SK-N-SH (cell line): ENCODE measurements around the gene GPRASP1. TPM values are rescaled to one million over a fixed set of nuclear protein-coding genes. Genes with fewer than 3 reads are reported as not detected.

ENCODE experiments used
- CTCF ChIA-PET: fragments of 300-600, 350-600 bp; formaldehyde crosslinking; extraction: SDS; loops from one replicate; lab custom pipeline; 2021; lab: Yijun Ruan, JAX
- POLR2A ChIA-PET: fragments of 350-600 bp; sonication (Branson Sonifier 250); formaldehyde crosslinking; extraction: SDS; loops from one replicate; lab custom pipeline; 2020; ENCODE audit warnings: antibody characterized with exemption, inconsistent platforms; lab: Yijun Ruan, JAX
- DNase-seq: peaks from one replicate; pipeline ENCODE4 v3.0.0; 2012
- H2AFZ ChIP-seq: fragments of 200-600 bp; sonication (generic); 2 replicates; pipeline ENCODE4 v1.8.1; 2016; ENCODE audit warnings: antibody characterized with exemption, mild to moderate bottlenecking, low read depth
- H3F3A ChIP-seq: fragments of 200-600 bp; sonication (generic); replicated peaks from 2 replicates; pipeline ENCODE3; 2016; ENCODE audit warnings: antibody characterized with exemption, mild to moderate bottlenecking; ENCODE audit not compliant: insufficient read depth
- H3K27ac ChIP-seq, 2 experiments: fragments of 200-500 bp in 1 of 2; fragments of 200-600 bp in 1 of 2; sonication (Bioruptor generic) in 1 of 2; sonication (generic), shearing (Covaris generic) in 1 of 2; 2 replicates each; pipeline versions ENCODE4 v1.5.1 to v1.6.1; 2014 to 2016; ENCODE audit warnings: low read depth in 2 of 2, inconsistent platforms in 1 of 2, low read length in 1 of 2, mild to moderate bottlenecking in 1 of 2, mixed read lengths in 1 of 2
- H3K27me3 ChIP-seq: fragments of 200-600 bp; sonication (generic), shearing (Covaris generic); 2 replicates; pipeline ENCODE4 v1.6.1; 2016; ENCODE audit warnings: mixed run types; ENCODE audit not compliant: insufficient read depth
- H3K36me3 ChIP-seq, 2 experiments: fragments of 200-500 bp in 1 of 2; fragments of 200-600 bp in 1 of 2; sonication (Bioruptor generic) in 1 of 2; sonication (generic) in 1 of 2; replicated peaks in 1 of 2; 2 replicates each; pipeline versions ENCODE3 to v1.5.1; 2014 to 2016; ENCODE audit warnings: low read length in 1 of 2, mild to moderate bottlenecking in 1 of 2; ENCODE audit not compliant: insufficient read depth in 2 of 2, control insufficient read depth in 1 of 2
- H3K4me1 ChIP-seq, 2 experiments: fragments of 200-500 bp in 1 of 2; fragments of 200-600 bp in 1 of 2; sonication (Bioruptor generic) in 1 of 2; sonication (generic), shearing (Covaris generic) in 1 of 2; 2 replicates each; pipeline versions ENCODE4 v1.5.1 to v1.6.1; 2014 to 2016; ENCODE audit warnings: low read depth in 1 of 2, low read length in 1 of 2, mixed run types in 1 of 2; ENCODE audit not compliant: insufficient read depth in 2 of 2, control insufficient read depth in 1 of 2
- H3K4me2 ChIP-seq: fragments of 200-600 bp; sonication (generic), shearing (Covaris generic); 2 replicates; pipeline ENCODE4 v1.6.1; 2017; ENCODE audit warnings: mixed run types
- H3K4me3 ChIP-seq, 2 experiments: fragments of 200-500 bp in 1 of 2; fragments of 200-600 bp in 1 of 2; sonication (Bioruptor generic) in 1 of 2; sonication (generic), shearing (Covaris generic) in 1 of 2; 2 replicates each; pipeline versions ENCODE4 v1.5.1 to v1.8.1; 2014 to 2016; ENCODE audit warnings: low read depth in 2 of 2, inconsistent platforms in 1 of 2, low read length in 1 of 2, mild to moderate bottlenecking in 1 of 2, mixed read lengths in 1 of 2, moderate library complexity in 1 of 2
- H3K79me2 ChIP-seq: fragments of 200-600 bp; sonication (generic); 2 replicates; pipeline ENCODE4 v1.8.1; 2017; ENCODE audit warnings: mild to moderate bottlenecking; ENCODE audit not compliant: insufficient read depth
- H3K9ac ChIP-seq: fragments of 200-600 bp; sonication (generic); 2 replicates; pipeline ENCODE4 v1.6.1; 2017; ENCODE audit warnings: mixed run types
- H3K9me2 ChIP-seq: fragments of 200-600 bp; sonication (generic); 2 replicates; pipeline ENCODE4 v1.6.1; 2017; ENCODE audit warnings: mixed run types
- H3K9me3 ChIP-seq: fragments of 200-600 bp; sonication (generic); 2 replicates; pipeline ENCODE4 v1.6.1; 2017; ENCODE audit warnings: mixed run types, mild to moderate bottlenecking, moderate library complexity
- H4K20me1 ChIP-seq: fragments of 200-600 bp; sonication (generic); 2 replicates; pipeline ENCODE4 v1.6.1; 2017; ENCODE audit warnings: mild to moderate bottlenecking, mixed run types; ENCODE audit not compliant: insufficient read depth
- EZH2phosphoT487 ChIP-seq: fragments of 200-600 bp; sonication (generic); IDR thresholded peaks from 2 replicates; pipeline ENCODE4 v1.6.1; 2017; ENCODE audit warnings: low read depth, mixed run types, mild to moderate bottlenecking, antibody characterized with exemption, moderate library complexity, borderline replicate concordance
- FOSL2 ChIP-seq: IDR thresholded peaks from 2 replicates; pipeline ENCODE4 v1.4.0; 2012; ENCODE audit warnings: low read depth, mild to moderate bottlenecking, moderate library complexity, borderline replicate concordance
- FOXJ3 ChIP-seq: sonication (generic); formaldehyde crosslinking; IDR thresholded peaks from 2 replicates; pipeline ENCODE4 v1.5.1; 2020; ENCODE audit warnings: mild to moderate bottlenecking, missing genetic modification reagents
- FOXM1 ChIP-seq: IDR thresholded peaks from 2 replicates; pipeline ENCODE4 v1.4.0; 2012; ENCODE audit warnings: low read depth, mild to moderate bottlenecking
- GABPA ChIP-seq: IDR thresholded peaks from 2 replicates; pipeline ENCODE4 v1.4.0; 2012; ENCODE audit warnings: low read depth, mild to moderate bottlenecking
- GATA2 ChIP-seq: sonication (generic); formaldehyde crosslinking; IDR thresholded peaks from 2 replicates; pipeline ENCODE4 v1.5.0; 2020; ENCODE audit warnings: mild to moderate bottlenecking, missing genetic modification reagents
- MAX ChIP-seq: IDR thresholded peaks from 2 replicates; pipeline ENCODE4 v1.4.0; 2012; ENCODE audit warnings: low read depth
- MEF2A ChIP-seq: IDR thresholded peaks from 2 replicates; pipeline ENCODE4 v1.4.0; 2012; ENCODE audit warnings: low read depth, borderline replicate concordance
- NFIC ChIP-seq: IDR thresholded peaks from 2 replicates; pipeline ENCODE4 v1.4.0; 2012; ENCODE audit warnings: borderline replicate concordance
- POLR2AphosphoS5 ChIP-seq: IDR thresholded peaks from 2 replicates; pipeline ENCODE4 v1.6.1; 2012; ENCODE audit warnings: low read depth, low read length
- RAD21 ChIP-seq: IDR thresholded peaks from 2 replicates; pipeline ENCODE4 v1.6.1; 2012; ENCODE audit warnings: mild to moderate bottlenecking, low read length
- RCOR1 ChIP-seq: fragments of 150-350 bp; IDR thresholded peaks from 2 replicates; pipeline ENCODE4 v1.6.1; 2017; ENCODE audit warnings: antibody characterized with exemption, low read length
- RFX5 ChIP-seq: IDR thresholded peaks from 2 replicates; pipeline ENCODE4 v1.6.1; 2012; ENCODE audit warnings: mild to moderate bottlenecking, improper control_type of control experiment, low read length
- RXRA ChIP-seq: IDR thresholded peaks from 2 replicates; pipeline ENCODE4 v1.4.0; 2012; ENCODE audit warnings: low read depth, mild to moderate bottlenecking, borderline replicate concordance
- SIN3A ChIP-seq: IDR thresholded peaks from 2 replicates; pipeline ENCODE4 v1.6.1; 2012; ENCODE audit warnings: low read depth, mild to moderate bottlenecking, low read length, moderate library complexity, borderline replicate concordance
- TCF12 ChIP-seq: IDR thresholded peaks from 2 replicates; pipeline ENCODE4 v1.4.0; 2012
- TEAD4 ChIP-seq: IDR thresholded peaks from 2 replicates; pipeline ENCODE4 v1.4.0; 2012; ENCODE audit warnings: mild to moderate bottlenecking, borderline replicate concordance; ENCODE audit not compliant: insufficient read depth
- whole genome bisulfite sequencing: methylation state at CpG from one replicate; pipeline ENCODE4 v1.1.6; 2017; ENCODE audit warnings: low lambda C conversion rate; 5-methylcytosine and 5-hydroxymethylcytosine counted together
- polyA plus RNA-seq, 3 experiments: library from polyadenylated mRNA; depleted of rRNA; stranded (reverse); fragments of >200 nt; gene quantifications; 2 replicates each; pipeline ENCODE4 v1.2.3, GENCODE V29; 2012
- TF ChIP-seq, protein P1 (sequence below): fragments of 150-350 bp; IDR thresholded peaks from 2 replicates; pipeline ENCODE4 v1.6.1; 2016; ENCODE audit warnings: mild to moderate bottlenecking, low read depth, low read length

Gene GPRASP1
- polyA plus RNA-seq, 1 of the 3 experiments (the other 2 are of a cell fraction): 2.7 TPM

GRCh38 chrX:102654696-102655095 is 3.4 kb downstream of the GPRASP1 start (continued):
- TF ChIP-seq GATA2 (no peak), EZH2phosphoT487 (no peak)

DNA sequence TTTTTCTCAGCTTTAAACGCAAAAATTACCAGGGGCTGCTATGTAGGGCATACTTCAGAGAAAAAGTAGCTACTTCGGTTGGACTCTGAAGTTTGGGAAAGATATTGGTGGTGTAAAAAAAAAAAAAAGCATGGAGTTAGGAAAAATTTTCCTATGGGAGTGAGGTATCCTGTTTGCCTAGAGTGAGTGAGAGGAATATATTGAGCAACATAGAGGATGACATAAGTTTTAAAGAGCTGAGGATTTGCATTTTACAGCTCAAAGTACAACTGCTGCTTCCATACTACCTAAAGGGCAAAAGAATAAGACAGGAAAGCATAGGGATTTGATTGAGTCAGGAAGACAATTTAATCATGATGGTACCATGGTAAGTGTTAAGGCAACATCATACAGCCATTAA is 7.3 kb downstream of the GPRASP1 start:
- H3K27me3 ChIP-seq: no peaks in the 10 kb centered on the region; the same call in 1 of the 2 replicates
- DNase-seq: no peak
- no peak overlapping the region for H3K27ac ChIP-seq
- no peak overlapping the region for H3K9ac ChIP-seq
- TF ChIP-seq EZH2phosphoT487: no peak
- no peak for TF ChIP-seq GATA2
- TF ChIP-seq RFX5: no peak
- TF ChIP-seq TCF12: no peak
- TF ChIP-seq POLR2AphosphoS5: no peak
- no peak for TF ChIP-seq NFIC
- TF ChIP-seq GABPA: no peak
- no peak for TF ChIP-seq FOXJ3 (CRISPR knock-in tag)
- TF ChIP-seq SIN3A: no peak
- no peak for TF ChIP-seq RAD21
- TF ChIP-seq, protein P1, sequence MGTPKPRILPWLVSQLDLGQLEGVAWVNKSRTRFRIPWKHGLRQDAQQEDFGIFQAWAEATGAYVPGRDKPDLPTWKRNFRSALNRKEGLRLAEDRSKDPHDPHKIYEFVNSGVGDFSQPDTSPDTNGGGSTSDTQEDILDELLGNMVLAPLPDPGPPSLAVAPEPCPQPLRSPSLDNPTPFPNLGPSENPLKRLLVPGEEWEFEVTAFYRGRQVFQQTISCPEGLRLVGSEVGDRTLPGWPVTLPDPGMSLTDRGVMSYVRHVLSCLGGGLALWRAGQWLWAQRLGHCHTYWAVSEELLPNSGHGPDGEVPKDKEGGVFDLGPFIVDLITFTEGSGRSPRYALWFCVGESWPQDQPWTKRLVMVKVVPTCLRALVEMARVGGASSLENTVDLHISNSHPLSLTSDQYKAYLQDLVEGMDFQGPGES: no peak
- no peak for TF ChIP-seq FOXM1
- no peak for TF ChIP-seq MAX
- TF ChIP-seq TEAD4: no peak
- TF ChIP-seq RCOR1: no peak
- no peak for TF ChIP-seq MEF2A
- no peak for TF ChIP-seq RXRA
- no peak for TF ChIP-seq FOSL2
- no peak overlapping the region for H2AFZ ChIP-seq
- no peaks in the 10 kb centered on the region for H3K9me2 ChIP-seq
- H3K4me3 ChIP-seq: no peak overlapping the region
- H4K20me1 ChIP-seq: no peaks in the 10 kb centered on the region
- no peaks in the 10 kb centered on the region for H3K36me3 ChIP-seq
- no peaks in the 10 kb centered on the region for H3F3A ChIP-seq
- POLR2A ChIA-PET: no interaction called here
- H3K4me2 ChIP-seq: no peak overlapping the region
- H3K9me3 ChIP-seq: no peaks in the 10 kb centered on the region
- 47% methylated on average over 2 of the region's 2 CpGs for WGBS
- CTCF ChIA-PET: interaction anchor here (1.0 kb wide), 1 partner anchor 10 kb away, joined by 3 read pairs; no protein-coding TSS in a partner anchor
- no peaks in the 10 kb centered on the region for H3K79me2 ChIP-seq
- H3K4me1 ChIP-seq: peaks cover 0 to 4% of the 10 kb centered on the region in 2 experiments; a peak in 1 of 4 replicates
